ENCODE data around the gene EIF2AK3.

DNA sequence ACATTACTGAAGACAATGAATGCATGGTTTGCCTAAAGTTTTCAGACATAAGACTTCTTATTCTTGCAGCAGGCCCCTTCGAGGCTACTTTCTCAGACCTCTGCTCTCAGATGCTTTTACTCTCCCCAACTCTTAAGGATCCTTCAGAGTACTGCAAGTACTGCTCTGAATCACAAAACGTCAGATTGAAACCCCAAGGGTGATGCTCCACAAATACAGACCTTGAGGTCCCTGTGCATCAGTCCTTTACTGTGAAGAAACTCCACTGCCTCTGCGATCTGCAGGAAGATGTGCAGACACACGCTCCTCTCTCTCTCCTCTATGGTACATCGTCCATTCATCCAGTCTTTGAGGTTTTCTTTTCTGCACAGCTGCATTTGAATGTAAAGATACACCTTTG lies 52.8 kb downstream of the EIF2AK3 start:
- TF ChIP-seq ZSCAN29 (IDR thresholded peaks at IDR 0.05), result no peak
- no peak for TF ChIP-seq CHD2 (IDR thresholded peaks at IDR 0.05; ENCODE audit: borderline replicate concordance, low read depth, low read length)
- no peak for TF ChIP-seq GATAD2B (conservative IDR thresholded peaks at IDR 0.05; ENCODE audit: low read depth)
- no peak for TF ChIP-seq ZZZ3 (IDR thresholded peaks at IDR 0.05; ENCODE audit: control insufficient read depth, insufficient read length, low read depth)
- TF ChIP-seq, protein P1, sequence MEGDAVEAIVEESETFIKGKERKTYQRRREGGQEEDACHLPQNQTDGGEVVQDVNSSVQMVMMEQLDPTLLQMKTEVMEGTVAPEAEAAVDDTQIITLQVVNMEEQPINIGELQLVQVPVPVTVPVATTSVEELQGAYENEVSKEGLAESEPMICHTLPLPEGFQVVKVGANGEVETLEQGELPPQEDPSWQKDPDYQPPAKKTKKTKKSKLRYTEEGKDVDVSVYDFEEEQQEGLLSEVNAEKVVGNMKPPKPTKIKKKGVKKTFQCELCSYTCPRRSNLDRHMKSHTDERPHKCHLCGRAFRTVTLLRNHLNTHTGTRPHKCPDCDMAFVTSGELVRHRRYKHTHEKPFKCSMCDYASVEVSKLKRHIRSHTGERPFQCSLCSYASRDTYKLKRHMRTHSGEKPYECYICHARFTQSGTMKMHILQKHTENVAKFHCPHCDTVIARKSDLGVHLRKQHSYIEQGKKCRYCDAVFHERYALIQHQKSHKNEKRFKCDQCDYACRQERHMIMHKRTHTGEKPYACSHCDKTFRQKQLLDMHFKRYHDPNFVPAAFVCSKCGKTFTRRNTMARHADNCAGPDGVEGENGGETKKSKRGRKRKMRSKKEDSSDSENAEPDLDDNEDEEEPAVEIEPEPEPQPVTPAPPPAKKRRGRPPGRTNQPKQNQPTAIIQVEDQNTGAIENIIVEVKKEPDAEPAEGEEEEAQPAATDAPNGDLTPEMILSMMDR (IDR thresholded peaks at IDR 0.05 in 2 of 3, conservative IDR thresholded peaks at IDR 0.05 in 1 of 3; ENCODE audit: control insufficient read depth in 2 of 3, extremely low read depth in 1 of 3, insufficient read depth in 1 of 3, low read depth in 3 of 3, low read length in 3 of 3), result no peak
- TF ChIP-seq, protein P2, sequence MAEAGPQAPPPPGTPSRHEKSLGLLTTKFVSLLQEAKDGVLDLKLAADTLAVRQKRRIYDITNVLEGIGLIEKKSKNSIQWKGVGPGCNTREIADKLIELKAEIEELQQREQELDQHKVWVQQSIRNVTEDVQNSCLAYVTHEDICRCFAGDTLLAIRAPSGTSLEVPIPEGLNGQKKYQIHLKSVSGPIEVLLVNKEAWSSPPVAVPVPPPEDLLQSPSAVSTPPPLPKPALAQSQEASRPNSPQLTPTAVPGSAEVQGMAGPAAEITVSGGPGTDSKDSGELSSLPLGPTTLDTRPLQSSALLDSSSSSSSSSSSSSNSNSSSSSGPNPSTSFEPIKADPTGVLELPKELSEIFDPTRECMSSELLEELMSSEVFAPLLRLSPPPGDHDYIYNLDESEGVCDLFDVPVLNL (IDR thresholded peaks at IDR 0.05; ENCODE audit: low read depth, low read length), result no peak
- TF ChIP-seq TAF1 (IDR thresholded peaks at IDR 0.05; ENCODE audit: borderline replicate concordance, low read depth, low read length), result no peak
- TF ChIP-seq, protein P3, sequence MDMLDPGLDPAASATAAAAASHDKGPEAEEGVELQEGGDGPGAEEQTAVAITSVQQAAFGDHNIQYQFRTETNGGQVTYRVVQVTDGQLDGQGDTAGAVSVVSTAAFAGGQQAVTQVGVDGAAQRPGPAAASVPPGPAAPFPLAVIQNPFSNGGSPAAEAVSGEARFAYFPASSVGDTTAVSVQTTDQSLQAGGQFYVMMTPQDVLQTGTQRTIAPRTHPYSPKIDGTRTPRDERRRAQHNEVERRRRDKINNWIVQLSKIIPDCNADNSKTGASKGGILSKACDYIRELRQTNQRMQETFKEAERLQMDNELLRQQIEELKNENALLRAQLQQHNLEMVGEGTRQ (IDR thresholded peaks at IDR 0.05; ENCODE audit: borderline replicate concordance, low read depth, low read length), result no peak
- TF ChIP-seq IKZF1 (conservative IDR thresholded peaks at IDR 0.05), result no peak
- no peak for TF ChIP-seq POLR2A (IDR thresholded peaks at IDR 0.05; ENCODE audit: low read depth, low read length)
- TF ChIP-seq EP300 (IDR thresholded peaks at IDR 0.05; ENCODE audit: borderline replicate concordance in 1 of 2, control insufficient read depth in 1 of 2, low read depth in 2 of 2, low read length in 2 of 2), result no peak
- TF ChIP-seq ZNF24 (IDR thresholded peaks at IDR 0.05), result no peak
